HepG2 (cell line): Measurements from ENCODE around the gene CHD2. TPM values are rescaled to one million over a fixed set of nuclear protein-coding genes. Genes with fewer than 3 reads are reported as not detected.
A peak's percentile ranks its signal among the peaks of the same experiment; 100 is the strongest.

Source experiments
- AKAP8 ChIP-seq: sonication (generic); formaldehyde crosslinking; IDR thresholded peaks from 2 replicates; pipeline ENCODE4 v1.5.1; 2020; ENCODE audit warnings: mild to moderate bottlenecking, missing genetic modification reagents
- BCL6 ChIP-seq: IDR thresholded peaks from 2 replicates; pipeline ENCODE4 v1.6.1; 2016; ENCODE audit warnings: missing genetic modification reagents, missing compliant biosample characterization
- CHD4 ChIP-seq: fragments of 200-600 bp; sonication (generic); IDR thresholded peaks from 2 replicates; pipeline ENCODE4 v1.7.0; 2017; ENCODE audit warnings: mild to moderate bottlenecking, low read length, borderline replicate concordance
- FOXK1 ChIP-seq: sonication (generic); formaldehyde crosslinking; IDR thresholded peaks from 2 replicates; pipeline ENCODE4 v1.4.0; 2020; ENCODE audit warnings: low read depth, missing genetic modification reagents, borderline replicate concordance
- FOXO4 ChIP-seq: sonication (generic); formaldehyde crosslinking; conservative IDR thresholded peaks from 2 replicates; pipeline ENCODE4 v1.8.1; 2023; ENCODE audit warnings: missing genetic modification reagents
- GRHL1 ChIP-seq: sonication (generic); formaldehyde crosslinking; conservative IDR thresholded peaks from 2 replicates; pipeline ENCODE4 v1.8.0; 2022; ENCODE audit warnings: missing genetic modification reagents
- HOMEZ ChIP-seq: IDR thresholded peaks from 2 replicates; pipeline ENCODE4 v1.6.1; 2016; ENCODE audit warnings: low read depth
- MATR3 ChIP-seq: sonication (generic); formaldehyde crosslinking; IDR thresholded peaks from 2 replicates; pipeline ENCODE4 v1.4.0; 2020; ENCODE audit warnings: missing genetic modification reagents
- MED13 ChIP-seq: sonication (generic); formaldehyde crosslinking; IDR thresholded peaks from 2 replicates; pipeline ENCODE4 v1.5.0; 2020; ENCODE audit warnings: missing genetic modification reagents
- PHF20 ChIP-seq: sonication (generic); formaldehyde crosslinking; IDR thresholded peaks from 2 replicates; pipeline ENCODE4 v1.5.0; 2020; ENCODE audit warnings: mild to moderate bottlenecking, missing genetic modification reagents
- POLR2AphosphoS2 ChIP-seq: IDR thresholded peaks from 2 replicates; pipeline ENCODE4 v1.6.1; 2011; ENCODE audit warnings: low read depth, low read length, improper control_type of control experiment
- SOX13 ChIP-seq, 3 experiments: fragments of 450-650 bp in 1 of 3; sonication (generic) in 1 of 3; formaldehyde crosslinking in 1 of 3; IDR thresholded peaks in 2 of 3; conservative IDR thresholded peaks in 1 of 3; 2 replicates each; pipeline versions ENCODE4 v1.5.0 to v1.6.1; 2016 to 2020; ENCODE audit warnings: antibody characterized with exemption in 1 of 3, mild to moderate bottlenecking in 1 of 3, missing compliant biosample characterization in 1 of 3, missing genetic modification reagents in 1 of 3, moderate library complexity in 1 of 3
- TFDP2 ChIP-seq: sonication (generic); formaldehyde crosslinking; IDR thresholded peaks from 2 replicates; pipeline ENCODE4 v1.4.0; 2020; ENCODE audit warnings: missing genetic modification reagents
- ZNF12 ChIP-seq: sonication (generic); formaldehyde crosslinking; IDR thresholded peaks from 2 replicates; pipeline ENCODE4 v1.5.0; 2020; ENCODE audit warnings: missing genetic modification reagents
- ZNF160 ChIP-seq: sonication (generic); formaldehyde crosslinking; IDR thresholded peaks from 2 replicates; pipeline ENCODE4 v1.8.0; 2022; ENCODE audit warnings: mild to moderate bottlenecking, inconsistent platforms, missing genetic modification reagents
- ZNF629 ChIP-seq: sonication (generic); formaldehyde crosslinking; conservative IDR thresholded peaks from 2 replicates; pipeline ENCODE4 v1.5.0; 2020; ENCODE audit warnings: missing genetic modification reagents
- ZNF746 ChIP-seq: sonication (generic); formaldehyde crosslinking; IDR thresholded peaks from 2 replicates; pipeline ENCODE4 v1.8.0; 2022; ENCODE audit warnings: mild to moderate bottlenecking, missing genetic modification reagents
- ZSCAN20 ChIP-seq: sonication (generic); formaldehyde crosslinking; IDR thresholded peaks from 2 replicates; pipeline ENCODE4 v1.4.0; 2020; ENCODE audit warnings: missing genetic modification reagents, mild to moderate bottlenecking, borderline replicate concordance
- polyA plus RNA-seq, 8 experiments: library from polyadenylated mRNA; depleted of rRNA in 3 of 8; stranded (reverse) in 7 of 8; unstranded in 1 of 8; fragments of >200 nt; fragmentation: Illumina TruSeq in 4 of 8; extraction: Trizol in 4 of 8; gene quantifications; 2 replicates each; pipeline versions ENCODE4 v1.2.1 to v1.2.3, GENCODE V29; 2011 to 2016; ENCODE audit warnings: low read depth in 4 of 8, missing spikeins in 1 of 8, mixed read lengths in 1 of 8; ENCODE audit not compliant: insufficient read depth in 1 of 8
- total RNA-seq, 5 experiments: library from RNA; depleted of rRNA; stranded (reverse); fragments of >200 nt; fragmentation: Illumina TruSeq; extraction: Trizol; gene quantifications; 2 replicates each; pipeline ENCODE4 v1.2.3, GENCODE V29; 2016; ENCODE audit warnings: low read depth in 1 of 5

CHD2 gene
- total and polyA plus RNA-seq, 2 of the 13 experiments (the other 11 are each of a cell fraction or from before 2014, with no cell fraction given), result 54.0 to 54.1 TPM

- TF ChIP-seq FOXK1 (CRISPR knock-in tag) (0 out of 2 replicates have a peak, but pooled peaks have one; percentile 61), CHD4 (no peak; the same call in 1 of the 2 replicates), TFDP2 (CRISPR knock-in tag) (no peak), AKAP8 (CRISPR knock-in tag) (no peak), HOMEZ (0 out of 2 replicates have a peak, but pooled peaks have one; percentile 35), PHF20 (CRISPR knock-in tag) (0 out of 2 replicates have a peak, but pooled peaks have one; percentile 42), FOXO4 (no peak), MATR3 (CRISPR knock-in tag) (no peak), POLR2AphosphoS2 (peak; percentile 75; the same call in 1 of the 2 replicates), ZNF746 (CRISPR knock-in tag) (0 out of 2 replicates have a peak, but pooled peaks have one; percentile 23), SOX13 (IDR thresholded peaks at IDR 0.05) (peak; percentile 22; the same call in 1 of the 2 replicates), SOX13 (CRISPR knock-in tag; conservative IDR thresholded peaks at IDR 0.05 in 1 of 2, IDR thresholded peaks at IDR 0.05 in 1 of 2) (no peak), GRHL1 (CRISPR knock-in tag) (no peak), ZNF629 (CRISPR knock-in tag) (no peak), ZNF12 (CRISPR knock-in tag) (no peak), MED13 (no peak), ZNF160 (CRISPR knock-in tag) (no peak), ZSCAN20 (no peak), BCL6 (CRISPR knock-in tag) (peak; percentile 12; the same call in 1 of the 2 replicates)
These were observed 18.1 kb upstream of the CHD2 start (continued) for GRCh38 chr15:92881802-92882696.
